ENCODE data around the gene CNTN3.

The CNTN3 gene

GRCh38 chr3:74607803-74608202, 6.7 kb downstream of the CNTN3 start:
- no peak for DNase-seq (ENCODE audit: low read depth)

GRCh38 chr3:74606996-74607395, 7.5 kb downstream of the CNTN3 start:
- DNase-seq (ENCODE audit: low read depth), result no peak

- no peak for DNase-seq (ENCODE audit: low read depth)
These were observed 9.0 kb downstream of the CNTN3 start for GRCh38 chr3:74605437-74605836.

DNA sequence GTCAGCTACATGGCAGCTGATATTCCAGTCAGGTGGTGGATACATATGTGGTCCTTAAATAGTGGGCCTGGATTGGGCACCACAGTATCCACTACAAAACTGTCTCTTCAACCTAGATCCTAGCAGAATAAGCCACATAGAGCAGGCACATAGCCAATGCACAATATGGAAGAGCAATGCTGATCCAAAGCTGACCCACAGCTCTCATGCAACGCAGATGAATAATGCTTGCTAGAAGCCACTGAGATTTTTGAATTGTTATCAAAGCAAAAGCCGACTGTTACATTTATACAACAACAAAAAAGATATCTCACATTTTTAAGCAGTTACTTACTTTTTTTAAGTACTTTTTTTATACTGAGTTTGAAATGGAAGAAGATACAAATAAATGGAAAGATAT, 11.2 kb downstream of the CNTN3 start:
- no peak for DNase-seq (ENCODE audit: low read depth)

DNA sequence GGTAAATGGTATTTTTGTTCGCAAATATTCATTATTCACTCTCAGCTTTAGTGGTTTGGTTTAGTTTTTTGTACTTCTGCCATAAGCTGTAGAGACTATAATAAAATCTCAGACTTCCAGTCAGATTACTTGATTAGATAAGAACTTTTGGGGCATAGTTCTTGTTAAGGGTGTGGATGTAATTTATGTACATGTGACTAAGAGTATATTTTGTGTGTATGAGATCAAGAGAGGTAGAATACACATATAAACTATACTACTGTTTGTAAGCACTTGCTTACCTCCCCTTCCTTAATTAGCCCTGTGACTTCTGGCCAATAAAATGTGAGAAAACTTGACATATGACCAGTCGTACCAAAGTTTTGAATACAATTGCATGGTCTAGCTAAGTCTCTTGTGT, 12.0 kb downstream of the CNTN3 start:
- no peak for DNase-seq (ENCODE audit: low read depth)

GRCh38 chr3:74601793-74602192, 12.7 kb downstream of the CNTN3 start:
- DNase-seq (ENCODE audit: low read depth), result no peak

DNA sequence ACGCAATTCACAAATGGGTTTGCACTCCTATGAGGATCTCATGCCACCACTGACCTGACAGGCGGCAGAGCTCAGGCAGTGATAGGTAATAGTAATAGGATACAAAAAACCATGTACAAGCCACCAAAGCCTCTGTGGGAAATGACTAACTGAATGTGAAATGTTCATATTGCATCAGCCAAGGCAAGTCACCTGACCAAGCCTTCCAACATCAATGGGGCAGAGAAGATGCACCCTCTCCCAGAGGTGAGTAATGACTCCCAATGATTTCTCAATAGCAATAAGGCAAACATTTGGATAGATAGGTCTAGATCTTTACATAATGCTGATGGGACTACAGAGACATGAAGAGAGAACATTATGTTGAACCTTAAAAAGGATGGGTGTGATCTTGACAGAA, 14.9 kb downstream of the CNTN3 start:
- DNase-seq (ENCODE audit: low read depth), result no peak

DNA sequence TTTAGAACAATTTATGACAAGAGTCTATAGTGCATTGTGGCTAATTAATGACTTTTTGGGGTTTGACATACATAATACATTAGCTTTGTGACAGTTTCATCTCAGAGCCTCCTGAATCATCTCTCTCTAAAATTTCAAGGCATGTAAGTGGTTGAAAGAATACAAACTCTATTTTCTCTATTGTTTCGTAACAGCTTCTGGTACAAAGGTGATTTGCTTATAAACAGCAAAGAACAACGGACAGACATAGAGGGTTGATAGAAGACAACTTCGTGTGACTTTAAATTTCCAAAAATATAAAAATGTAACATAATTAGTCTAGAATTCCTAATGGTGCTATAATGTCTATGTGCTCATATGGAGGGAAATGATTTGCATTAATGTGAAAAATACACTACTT, 21.3 kb downstream of the CNTN3 start:
- no peak for DNase-seq (ENCODE audit: low read depth)

GRCh38 chr3:74592359-74592758, 22.1 kb downstream of the CNTN3 start:
- no peak for DNase-seq (ENCODE audit: low read depth)

- no peak for DNase-seq (ENCODE audit: low read depth)
These were observed 22.5 kb downstream of the CNTN3 start for GRCh38 chr3:74591946-74592345.

DNA sequence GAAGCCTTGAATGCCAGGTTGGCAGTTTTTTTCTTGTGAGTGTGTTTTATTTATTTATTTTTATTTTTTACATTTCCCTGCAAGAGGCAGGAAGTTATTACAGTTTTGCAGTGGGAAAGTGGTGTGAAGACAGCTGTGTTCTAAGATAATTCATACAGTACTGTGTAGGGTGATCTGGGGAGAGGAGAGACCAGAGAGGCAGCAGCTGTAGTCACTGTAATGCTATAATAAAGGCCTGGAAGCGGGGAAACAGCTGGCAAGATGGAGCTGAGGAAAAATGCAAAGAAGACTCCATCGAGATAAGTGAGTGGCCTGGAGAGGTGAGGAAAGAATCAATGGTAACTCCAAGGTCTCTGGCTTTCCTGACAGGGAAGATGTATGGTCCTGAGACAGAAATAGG, 23.1 kb downstream of the CNTN3 start:
- no peak for DNase-seq (ENCODE audit: low read depth)

DNA sequence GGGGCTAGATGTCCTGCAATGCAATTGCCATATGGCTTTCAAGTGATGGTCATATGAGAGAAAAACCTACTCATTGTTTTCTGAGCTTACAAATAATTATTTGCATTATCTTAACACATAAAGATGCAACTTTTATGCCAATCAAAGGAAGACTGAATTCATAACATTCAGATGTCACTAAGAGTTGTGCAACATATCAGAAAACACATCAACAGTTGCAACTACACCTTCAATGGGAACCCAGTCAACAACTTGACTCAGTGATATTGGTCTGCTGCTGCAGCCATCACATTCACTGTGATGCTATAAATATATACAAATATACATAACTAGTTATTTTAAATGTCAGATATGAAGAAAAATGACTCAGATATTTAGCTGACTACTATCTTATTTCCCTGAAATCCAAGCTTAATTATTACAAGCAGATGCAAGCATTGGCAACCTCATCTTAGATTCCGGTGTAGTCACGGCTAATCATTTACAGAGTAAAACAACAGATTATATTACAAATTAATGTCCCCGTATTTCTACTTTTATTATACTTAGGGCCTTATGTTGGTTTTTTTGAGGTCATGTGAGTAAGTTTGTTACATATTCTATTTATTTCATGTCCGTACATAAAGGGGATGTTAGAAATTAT, 23.7 kb downstream of the CNTN3 start:
- DNase-seq (ENCODE audit: low read depth), result no peak

DNA sequence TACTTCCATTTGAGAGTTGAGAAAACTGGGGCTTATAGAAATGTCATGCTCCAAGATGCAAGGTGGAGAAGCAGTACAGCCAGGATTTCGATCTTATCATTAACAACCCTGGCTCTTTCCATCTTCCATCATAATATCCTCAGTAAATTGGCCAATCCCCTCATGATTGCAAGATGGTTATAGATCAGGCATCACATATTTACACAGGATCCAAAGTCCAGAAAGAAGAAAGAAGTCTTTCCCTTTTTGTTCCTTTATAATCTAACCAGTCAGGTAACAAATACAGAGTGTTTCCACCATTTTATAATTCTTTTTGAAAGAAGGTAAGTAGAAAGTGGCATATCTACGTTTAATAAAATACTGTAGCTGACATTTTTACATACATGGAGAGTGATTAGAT, 29.7 kb downstream of the CNTN3 start:
- DNase-seq (ENCODE audit: low read depth), result no peak

DNA sequence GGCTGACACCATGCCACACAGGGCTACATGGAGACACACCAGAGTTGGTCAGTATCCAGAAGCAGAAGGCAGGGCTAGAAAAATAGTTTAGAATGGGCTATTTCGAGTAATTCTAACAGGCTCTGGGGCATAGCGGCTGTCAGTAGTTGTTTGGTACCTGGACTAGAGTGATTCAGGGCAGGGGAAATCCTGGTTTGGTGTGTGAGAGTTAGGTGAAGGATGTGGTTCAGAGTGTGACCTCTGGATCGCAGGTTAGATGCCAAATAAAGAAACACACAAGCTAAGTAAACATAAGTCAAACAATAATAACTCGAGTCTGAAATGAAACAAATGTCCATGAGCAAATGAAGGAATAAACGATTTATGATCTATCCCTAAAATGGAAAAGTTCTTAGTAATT, 31.5 kb downstream of the CNTN3 start:
- DNase-seq (ENCODE audit: low read depth), result no peak

GRCh38 chr3:74575857-74576256, 38.6 kb downstream of the CNTN3 start:
- no peak for DNase-seq (ENCODE audit: low read depth)

DNA sequence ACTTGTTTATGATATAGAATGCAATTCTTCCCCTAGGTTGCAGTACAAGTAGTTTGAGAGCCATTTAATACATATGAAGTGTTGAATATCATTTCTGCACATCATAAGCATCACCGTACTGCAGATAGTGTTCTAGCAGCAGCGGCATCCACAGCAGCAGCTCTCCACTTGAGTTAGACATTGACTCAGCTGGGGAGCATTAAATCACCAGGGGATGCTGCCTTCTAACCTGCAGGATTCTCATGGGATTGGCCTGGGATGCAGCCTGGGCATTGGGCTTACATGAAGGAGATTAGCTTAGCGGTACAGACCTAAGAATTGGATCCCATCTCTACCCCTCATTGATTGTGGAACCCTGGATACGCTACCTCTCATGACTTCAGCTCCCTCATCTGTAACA, 43.3 kb downstream of the CNTN3 start:
- no peak for DNase-seq (ENCODE audit: low read depth)

All from stimulated activated CD8-positive, alpha-beta memory T cell treated with anti-CD3 and anti-CD28 coated beads, Interleukin-15, amount 100 ng/mL, for 24 hours (primary cell).